ENCODE results near the gene GFRA1. TPM values are rescaled to one million over a fixed set of nuclear protein-coding genes. Genes with fewer than 3 reads are reported as not detected.

GFRA1 gene
- total and polyA plus RNA-seq, 11 donors = 0.76 to 18.6 (median 1.4) TPM

DNA sequence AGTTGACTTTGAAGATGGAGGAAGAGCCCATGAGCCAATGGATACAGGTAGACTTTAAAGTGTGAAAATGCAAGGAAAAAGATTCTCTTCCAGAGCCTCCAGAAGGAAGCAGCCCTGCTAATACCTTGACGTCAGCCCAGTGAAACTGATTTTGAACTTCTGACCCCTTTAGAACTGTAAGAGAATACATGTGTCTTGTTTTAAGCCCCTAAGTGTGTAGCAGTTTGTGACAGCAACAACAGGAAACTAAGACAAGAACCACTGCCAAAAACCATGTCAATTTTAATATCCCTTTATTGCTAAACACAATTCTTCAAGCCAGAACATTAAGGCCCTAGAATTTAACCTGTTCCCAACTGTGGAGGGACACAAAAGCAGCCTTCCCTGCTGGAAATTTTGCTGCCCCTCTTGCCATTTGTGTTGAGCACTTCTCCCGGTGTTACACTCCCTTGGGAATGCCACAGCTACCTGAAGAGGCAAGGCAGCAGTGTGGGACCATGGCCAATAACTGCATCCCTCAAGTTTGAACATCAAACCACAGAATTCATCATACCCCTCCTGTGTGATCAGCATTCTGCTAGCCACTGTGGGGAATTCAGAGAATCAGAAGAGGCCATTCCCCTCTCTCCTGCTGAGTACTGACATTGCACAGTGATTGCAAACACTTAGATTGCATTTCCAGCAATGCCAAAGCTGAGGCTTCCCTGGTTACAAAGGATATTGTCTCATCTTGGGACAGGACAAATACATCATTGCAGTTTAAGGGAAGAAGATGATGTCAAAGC, 38.9 kb upstream of the GFRA1 start:
- no peaks in the 10 kb centered on the region for H3K9me3 ChIP-seq
- H3K27me3 ChIP-seq = no peaks in the 10 kb centered on the region
- no peak overlapping the region for H3K4me3 ChIP-seq
- no peaks in the 10 kb centered on the region for H3K36me3 ChIP-seq
- ATAC-seq (no peak), DNase-seq (no peak)
- 39 to 66% (median 53%) methylated on average over 2 of the region's 2 CpGs for WGBS, 4 donors
- no peak for TF ChIP-seq POLR2A (IDR thresholded peaks at IDR 0.05)
- TF ChIP-seq, protein P1, sequence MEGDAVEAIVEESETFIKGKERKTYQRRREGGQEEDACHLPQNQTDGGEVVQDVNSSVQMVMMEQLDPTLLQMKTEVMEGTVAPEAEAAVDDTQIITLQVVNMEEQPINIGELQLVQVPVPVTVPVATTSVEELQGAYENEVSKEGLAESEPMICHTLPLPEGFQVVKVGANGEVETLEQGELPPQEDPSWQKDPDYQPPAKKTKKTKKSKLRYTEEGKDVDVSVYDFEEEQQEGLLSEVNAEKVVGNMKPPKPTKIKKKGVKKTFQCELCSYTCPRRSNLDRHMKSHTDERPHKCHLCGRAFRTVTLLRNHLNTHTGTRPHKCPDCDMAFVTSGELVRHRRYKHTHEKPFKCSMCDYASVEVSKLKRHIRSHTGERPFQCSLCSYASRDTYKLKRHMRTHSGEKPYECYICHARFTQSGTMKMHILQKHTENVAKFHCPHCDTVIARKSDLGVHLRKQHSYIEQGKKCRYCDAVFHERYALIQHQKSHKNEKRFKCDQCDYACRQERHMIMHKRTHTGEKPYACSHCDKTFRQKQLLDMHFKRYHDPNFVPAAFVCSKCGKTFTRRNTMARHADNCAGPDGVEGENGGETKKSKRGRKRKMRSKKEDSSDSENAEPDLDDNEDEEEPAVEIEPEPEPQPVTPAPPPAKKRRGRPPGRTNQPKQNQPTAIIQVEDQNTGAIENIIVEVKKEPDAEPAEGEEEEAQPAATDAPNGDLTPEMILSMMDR (IDR thresholded peaks at IDR 0.05) = no peak
- no peaks in the 10 kb centered on the region for H3K4me1 ChIP-seq
- intact Hi-C loops (cut with DNase I) = no loop called here
- H3K27ac ChIP-seq = no peak overlapping the region

DNA sequence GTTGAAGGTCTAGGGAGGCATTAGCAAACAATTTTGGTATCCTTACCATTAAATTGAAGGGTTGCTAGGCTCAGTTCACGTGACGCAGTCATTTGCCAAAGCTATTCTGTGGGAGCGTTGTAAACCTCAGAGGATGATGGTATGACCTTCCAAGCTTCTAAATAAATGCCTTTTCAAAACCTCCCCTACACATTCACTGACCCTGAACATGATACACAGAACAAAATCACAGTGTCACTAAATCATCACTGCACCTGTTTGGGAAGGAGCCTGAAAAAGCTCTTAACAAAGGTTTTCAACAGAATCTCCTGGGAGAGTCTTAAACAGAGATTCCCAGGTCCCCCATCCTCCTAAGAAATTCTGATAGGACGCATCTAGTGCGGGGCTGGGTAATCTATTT, 38.0 kb upstream of the GFRA1 start:
- 87 to 91% (median 87%) methylated on average over 5 of the region's 5 CpGs for WGBS, 4 donors
- Histone ChIP-seq H3K9me3 (no peaks in the 10 kb centered on the region), H3K36me3 (no peaks in the 10 kb centered on the region), H3K4me1 (no peaks in the 10 kb centered on the region), H3K27me3 (no peaks in the 10 kb centered on the region), H3K27ac (no peak overlapping the region), H3K4me3 (no peak overlapping the region)
- TF ChIP-seq POLR2A (IDR thresholded peaks at IDR 0.05) = no peak
- intact Hi-C loops (cut with DNase I) = no loop called here
- no peak for DNase-seq
- no peak for ATAC-seq

DNA sequence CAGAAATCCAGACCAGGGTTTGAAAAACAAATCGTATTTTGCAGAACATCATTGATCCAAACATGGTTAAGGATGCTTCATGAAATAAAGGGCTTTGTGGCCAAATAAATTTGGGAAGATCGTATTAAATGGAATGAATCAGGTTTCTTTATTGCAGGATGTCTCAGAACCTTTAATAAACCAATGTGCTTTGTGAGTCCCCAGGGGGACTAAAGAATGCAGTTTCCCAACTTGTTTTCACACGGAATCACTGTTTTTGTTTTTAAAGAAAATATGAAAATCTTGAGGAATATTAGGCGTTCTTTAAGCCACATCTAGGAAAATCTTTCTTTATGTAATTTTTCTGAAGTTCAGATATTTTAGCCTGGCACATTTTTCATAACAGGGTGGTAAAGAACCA, 34.4 kb upstream of the GFRA1 start:
- no peak for ATAC-seq
- WGBS, 4 donors = 55 to 68% (median 57%) methylated on average over 4 of the region's 4 CpGs
- H3K4me1 ChIP-seq = no peaks in the 10 kb centered on the region
- intact Hi-C loops (cut with DNase I) = no loop called here
- no peaks in the 10 kb centered on the region for H3K9me3 ChIP-seq
- no peak overlapping the region for H3K27ac ChIP-seq
- no peak for DNase-seq
- TF ChIP-seq POLR2A (IDR thresholded peaks at IDR 0.05) = no peak
- TF ChIP-seq, protein P1 (IDR thresholded peaks at IDR 0.05) = no peak
- no peaks in the 10 kb centered on the region for H3K27me3 ChIP-seq
- no peaks in the 10 kb centered on the region for H3K36me3 ChIP-seq
- no peak overlapping the region for H3K4me3 ChIP-seq

DNA sequence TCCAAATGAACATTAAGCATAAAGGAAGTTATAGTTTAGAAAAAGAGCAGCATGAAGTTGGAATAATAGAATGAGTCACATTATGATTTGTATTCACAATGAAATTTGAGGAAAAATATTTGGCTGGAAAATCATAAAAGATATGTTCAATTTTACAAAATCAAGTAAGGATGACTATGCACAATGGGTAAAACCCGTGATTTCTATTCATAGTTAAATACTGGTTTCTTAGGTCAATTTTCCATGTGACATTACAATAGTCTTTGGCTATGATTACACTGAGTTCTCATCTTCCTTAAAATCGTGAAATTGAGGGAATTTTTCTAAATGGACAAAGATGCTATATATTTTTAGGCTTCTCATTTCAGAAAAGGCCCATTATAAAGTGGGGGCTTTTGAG, 33.8 kb upstream of the GFRA1 start:
- DNase-seq (no peak), ATAC-seq (no peak)
- Histone ChIP-seq H3K27ac (no peak overlapping the region), H3K9me3 (no peaks in the 10 kb centered on the region), H3K36me3 (no peaks in the 10 kb centered on the region), H3K27me3 (no peaks in the 10 kb centered on the region), H3K4me3 (no peak overlapping the region), H3K4me1 (no peaks in the 10 kb centered on the region)
- TF ChIP-seq POLR2A (IDR thresholded peaks at IDR 0.05) = no peak
- TF ChIP-seq, protein P1 (IDR thresholded peaks at IDR 0.05) = no peak
- intact Hi-C loops (cut with DNase I) = no loop called here
- WGBS, 4 donors = 51 to 69% (median 68%) methylated on average over 2 of the region's 2 CpGs

DNA sequence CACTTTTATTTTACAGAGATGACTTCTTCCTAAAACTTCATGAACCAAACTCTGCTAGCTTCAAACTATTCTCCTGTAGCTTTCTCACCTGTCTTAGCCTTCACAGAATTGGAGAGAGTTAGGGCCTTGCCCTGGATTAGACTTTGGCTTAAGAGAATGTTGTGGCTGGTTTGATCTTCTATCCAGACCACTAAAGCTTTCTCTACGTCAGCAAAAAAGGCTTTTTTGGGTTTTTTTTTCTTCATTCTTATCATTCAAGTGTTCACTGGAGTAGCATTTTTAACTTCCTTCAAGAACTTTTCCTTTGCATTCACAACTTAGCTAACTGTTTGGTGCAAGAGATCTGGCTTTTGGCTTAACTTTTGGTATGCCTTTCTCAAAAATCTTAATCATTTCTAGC, 31.9 kb upstream of the GFRA1 start:
- H3K4me3 ChIP-seq = no peak overlapping the region
- WGBS, 4 donors = 48 to 83% (median 62%) methylated on average over 1 of the region's 1 CpG
- H3K27ac ChIP-seq = no peak overlapping the region
- no peak for ATAC-seq
- intact Hi-C loops (cut with DNase I) = no loop called here
- H3K4me1 ChIP-seq = no peaks in the 10 kb centered on the region
- TF ChIP-seq POLR2A (IDR thresholded peaks at IDR 0.05) = no peak
- TF ChIP-seq, protein P1 (IDR thresholded peaks at IDR 0.05) = no peak
- DNase-seq = no peak
- H3K36me3 ChIP-seq = no peaks in the 10 kb centered on the region
- no peaks in the 10 kb centered on the region for H3K9me3 ChIP-seq
- no peaks in the 10 kb centered on the region for H3K27me3 ChIP-seq
